ENCODE measurements around the gene PXMP4.

GRCh38 chr20:33696448-33696847, 23.7 kb downstream of the PXMP4 start:
- TF ChIP-seq POLR2A (IDR thresholded peaks at IDR 0.05) = no peak
- no peak for TF ChIP-seq CTCF (IDR thresholded peaks at IDR 0.05)

Data from esophagus squamous epithelium (tissue), 4 donors.